GM10266 (cell line): ENCODE results near the gene SH2B2.

Source experiments
- DNase-seq: peaks from one replicate; pipeline ENCODE4 v3.0.0; 2012; ENCODE audit errors: extremely low spot score
- CTCF ChIP-seq: IDR thresholded peaks from 2 replicates; pipeline ENCODE4 v1.5.1; 2012; ENCODE audit warnings: mild to moderate bottlenecking, low read depth; ENCODE audit not compliant: control insufficient read depth, insufficient read depth; ENCODE audit errors: missing control alignments

The SH2B2 gene

GRCh38 chr7:102251531-102252365 is 34.9 kb upstream of the SH2B2 start:
- TF ChIP-seq CTCF = no peak
- DNase-seq = no peak

DNA sequence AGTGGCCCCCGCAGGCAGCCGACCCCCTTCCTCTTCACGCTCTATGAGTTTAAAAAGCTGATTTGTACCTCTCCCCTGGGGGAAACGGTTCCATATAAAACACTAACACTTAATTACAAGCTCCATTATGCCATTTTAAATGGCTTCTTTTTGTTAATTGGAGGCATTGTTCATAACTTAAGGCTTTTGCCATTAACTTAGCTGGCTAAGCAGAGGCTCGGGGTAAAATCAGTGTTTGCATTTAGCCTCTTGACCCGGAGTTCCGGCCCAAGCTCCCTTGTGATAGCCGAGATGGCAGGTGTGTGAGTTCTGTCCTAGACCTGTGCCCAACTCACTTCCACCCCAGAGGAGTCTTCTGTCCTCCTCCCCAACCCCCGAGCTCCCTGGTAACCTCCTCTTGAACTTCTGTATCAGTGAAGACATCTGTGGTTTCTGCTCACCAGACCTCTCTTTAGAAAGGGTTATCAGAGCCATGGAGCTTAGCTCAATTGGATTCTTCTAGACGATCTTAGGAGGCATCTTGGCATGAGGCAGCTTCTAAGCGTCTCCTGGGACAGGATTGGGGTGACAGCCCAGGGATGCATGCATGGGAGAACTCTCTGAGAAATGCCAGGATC is 34.2 kb upstream of the SH2B2 start:
- DNase-seq = no peak
- no peak for TF ChIP-seq CTCF

- DNase-seq = no peak
- TF ChIP-seq CTCF = no peak
Measured at GRCh38 chr7:102253066-102253972, 33.3 kb upstream of the SH2B2 start.

GRCh38 chr7:102253973-102254370 is 32.7 kb upstream of the SH2B2 start:
- TF ChIP-seq CTCF = no peak
- DNase-seq = no peak

- no peak for TF ChIP-seq CTCF
- no peak for DNase-seq
Measured at GRCh38 chr7:102254521-102254920, 32.1 kb upstream of the SH2B2 start.

- no peak for TF ChIP-seq CTCF
- no peak for DNase-seq
Measured at GRCh38 chr7:102255501-102255900, 31.2 kb upstream of the SH2B2 start.
